GM21717 (cell line): Measurements from ENCODE around the gene IFT122.
"Not testable (repeated sequence)": the region's sequence is repeated elsewhere in the genome, so short reads cannot be mapped to it uniquely, and the experiment has no call there.

ENCODE experiments used
- ATAC-seq: cut with Tn5 transposase; IDR thresholded peaks from one replicate; pipeline ENCODE4 v1.9.1; 2021; ENCODE audit warnings: mild to moderate bottlenecking, moderate library complexity; ENCODE audit not compliant: unreplicated experiment

IFT122 gene

GRCh38 chr3:129492691-129493090 is 52.7 kb downstream of the IFT122 start:
- no peak for ATAC-seq

DNA sequence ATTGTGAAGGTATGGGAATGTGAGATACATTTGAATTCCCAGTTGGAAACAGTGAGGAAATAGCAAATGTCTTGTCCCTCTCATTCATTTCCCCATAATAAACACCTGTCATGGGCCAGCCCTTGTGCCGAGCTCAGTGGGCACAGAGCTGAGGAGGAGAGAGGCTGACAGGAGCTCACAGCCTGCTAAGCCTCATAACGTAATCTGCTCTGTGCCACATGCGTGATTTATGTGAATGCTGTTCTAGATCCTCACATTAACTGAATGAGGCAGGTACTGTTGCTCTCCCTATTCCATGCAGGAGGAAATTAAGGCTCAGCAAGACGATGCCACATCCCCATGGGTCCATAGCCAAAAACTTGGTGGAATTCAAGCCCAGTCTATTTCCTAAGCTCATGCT is 53.2 kb downstream of the IFT122 start:
- ATAC-seq: no peak

DNA sequence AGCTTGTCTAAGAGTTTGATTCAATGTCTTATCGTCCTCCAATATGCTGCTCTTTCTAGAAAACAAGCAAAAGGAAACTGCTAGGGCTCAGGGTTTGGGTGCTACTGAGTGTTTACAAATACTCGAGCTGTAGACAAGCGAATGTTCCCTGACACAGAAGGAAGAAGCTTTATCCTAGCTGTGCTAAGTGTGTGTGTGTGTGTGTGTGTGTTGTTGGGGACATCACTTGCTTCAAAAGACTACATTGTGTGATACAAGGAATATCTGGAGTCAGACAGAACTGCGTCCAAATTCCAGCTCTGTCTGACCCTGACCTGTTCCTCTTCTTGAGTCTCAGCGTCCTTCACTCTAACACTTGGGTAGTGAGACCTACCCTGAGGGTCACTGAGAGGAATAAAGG is 54.5 kb downstream of the IFT122 start:
- not testable (repeated sequence) for ATAC-seq

DNA sequence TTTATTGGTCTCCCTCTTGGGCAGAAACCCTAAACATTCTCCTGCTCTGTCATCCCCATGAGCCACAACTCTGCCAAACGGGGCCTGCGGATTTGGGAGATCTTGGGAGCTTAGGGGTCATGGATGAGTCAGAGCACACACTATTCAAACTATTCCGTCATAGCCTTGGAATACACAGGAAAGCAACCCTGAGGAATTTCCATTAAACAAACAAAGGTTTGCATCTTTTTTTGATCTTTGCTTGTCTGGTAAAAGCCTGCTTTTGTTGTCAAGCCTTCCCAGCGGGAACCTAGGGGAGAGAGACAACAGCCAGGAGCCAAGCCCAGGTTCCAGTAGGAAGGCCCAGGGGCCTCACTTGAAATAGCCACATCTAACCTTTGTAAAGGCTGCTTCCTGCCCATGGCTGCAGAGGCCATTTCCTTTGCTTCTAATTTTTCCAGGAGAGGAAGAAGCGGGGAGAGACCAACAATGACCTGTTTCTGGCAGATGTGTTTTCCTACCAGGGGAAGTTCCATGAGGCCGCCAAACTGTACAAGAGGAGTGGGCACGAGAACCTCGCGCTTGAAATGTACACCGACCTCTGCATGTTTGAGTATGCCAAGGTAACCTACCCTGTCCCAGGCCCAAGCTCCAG is 55.1 kb downstream of the IFT122 start:
- ATAC-seq: not testable (repeated sequence)

- not testable (repeated sequence) for ATAC-seq
Measured at GRCh38 chr3:129497876-129498275, 57.9 kb downstream of the IFT122 start.

- ATAC-seq: not testable (repeated sequence)
Measured at GRCh38 chr3:129498603-129499488, 58.8 kb downstream of the IFT122 start.

DNA sequence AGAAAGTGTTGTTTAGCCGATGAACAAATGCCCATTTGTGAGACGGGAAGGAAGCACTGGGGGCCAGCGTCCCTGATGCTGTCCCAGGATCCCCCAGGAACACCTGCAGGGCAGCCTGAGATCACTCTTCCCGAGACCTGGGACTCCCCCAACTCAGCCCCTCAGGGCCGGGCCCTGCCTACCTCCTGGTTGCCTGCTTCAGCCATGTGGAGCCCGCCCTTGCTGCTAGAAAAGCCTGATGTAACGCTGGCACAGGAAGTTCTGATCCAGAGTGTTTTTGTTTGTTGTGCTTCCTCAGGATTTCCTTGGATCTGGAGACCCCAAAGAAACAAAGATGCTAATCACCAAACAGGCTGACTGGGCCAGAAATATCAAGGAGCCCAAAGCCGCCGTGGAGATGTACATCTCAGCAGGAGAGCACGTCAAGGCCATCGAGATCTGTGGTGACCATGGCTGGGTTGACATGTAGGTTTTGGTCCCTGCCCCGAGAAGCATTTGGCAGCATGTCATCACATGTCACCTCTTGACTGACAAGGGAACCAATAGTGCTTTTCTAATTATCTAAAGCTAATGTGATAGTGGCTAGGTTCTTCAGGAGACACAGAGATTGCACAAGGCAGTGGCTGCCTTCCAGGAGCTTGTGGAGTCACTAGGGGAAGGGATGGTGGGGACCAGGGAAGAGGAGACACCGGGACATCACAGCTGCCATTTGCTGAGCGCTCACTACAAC is 59.7 kb downstream of the IFT122 start:
- ATAC-seq: not testable (repeated sequence)

DNA sequence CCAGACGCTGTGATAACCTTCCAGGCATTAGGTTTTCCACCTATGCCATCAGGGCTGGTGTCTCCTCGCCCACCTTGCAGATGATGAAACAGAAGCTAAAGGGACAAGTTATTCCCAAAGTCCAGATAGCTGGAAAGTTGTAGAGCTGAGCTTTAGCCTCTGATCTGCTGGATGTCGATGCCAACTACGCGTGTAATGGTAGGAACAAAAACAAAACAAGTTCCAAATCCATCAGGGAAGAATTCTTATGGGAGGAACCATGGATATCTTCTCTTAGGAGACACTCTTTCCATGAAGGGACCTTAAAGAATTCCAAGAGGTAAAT is 60.3 kb downstream of the IFT122 start:
- no peak for ATAC-seq

- ATAC-seq: no peak
Measured at GRCh38 chr3:129501630-129502029, 61.6 kb downstream of the IFT122 start.

GRCh38 chr3:129502641-129503408 is 62.8 kb downstream of the IFT122 start:
- ATAC-seq: no peak

GRCh38 chr3:129503471-129504291 is 63.7 kb downstream of the IFT122 start:
- no peak for ATAC-seq

DNA sequence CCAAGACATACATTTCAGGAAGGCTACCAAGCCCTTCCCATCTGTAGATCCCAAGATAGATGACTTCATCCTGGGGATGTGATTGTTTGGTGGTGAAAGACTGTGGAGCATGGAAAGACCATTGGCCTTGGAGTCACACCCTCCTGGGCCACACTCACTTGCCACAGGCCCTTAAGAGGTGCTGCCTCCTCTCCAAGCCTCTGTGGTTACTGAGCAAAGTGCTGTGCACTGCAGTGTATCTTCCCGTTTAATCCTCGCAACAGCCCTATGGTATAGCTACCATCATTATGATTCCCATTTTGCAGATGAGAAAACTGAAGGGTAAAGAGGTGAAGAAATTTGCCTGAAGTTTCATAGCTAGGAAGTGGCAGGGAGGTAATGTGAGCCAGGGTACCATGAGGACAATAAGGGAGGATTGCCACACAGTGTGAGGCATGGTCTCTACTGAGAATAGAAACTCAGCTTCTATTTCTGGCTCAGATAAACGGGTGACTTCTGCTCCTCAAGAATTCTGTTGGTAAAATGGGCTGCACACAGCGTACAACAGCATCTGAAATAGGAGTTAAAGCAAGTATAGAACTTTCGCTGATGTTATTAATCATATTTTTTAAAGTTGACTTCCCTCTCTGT is 64.6 kb downstream of the IFT122 start:
- ATAC-seq: no peak

GRCh38 chr3:129505341-129505740 is 65.3 kb downstream of the IFT122 start:
- ATAC-seq: no peak

DNA sequence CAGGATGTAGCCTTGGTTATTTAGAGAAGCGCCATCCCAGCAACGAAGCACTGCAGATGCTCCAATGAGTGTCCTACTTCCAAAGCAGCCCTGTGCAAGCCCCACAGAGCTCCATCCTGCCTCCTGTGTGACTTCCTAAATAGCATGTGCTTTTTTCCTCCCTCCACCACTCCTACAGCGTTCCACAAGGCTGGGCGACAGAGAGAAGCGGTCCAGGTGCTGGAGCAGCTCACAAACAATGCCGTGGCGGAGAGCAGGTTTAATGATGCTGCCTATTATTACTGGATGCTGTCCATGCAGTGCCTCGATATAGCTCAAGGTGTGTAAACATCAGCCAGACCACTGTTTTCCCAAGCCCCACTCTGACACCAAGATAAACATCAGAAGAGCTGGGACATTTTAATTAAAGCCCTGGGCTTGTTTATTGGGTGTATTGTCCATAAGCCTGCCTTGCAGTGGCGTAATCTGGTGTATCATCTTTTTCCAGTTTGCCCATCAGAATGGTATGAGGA is 66.3 kb downstream of the IFT122 start:
- no peak for ATAC-seq

DNA sequence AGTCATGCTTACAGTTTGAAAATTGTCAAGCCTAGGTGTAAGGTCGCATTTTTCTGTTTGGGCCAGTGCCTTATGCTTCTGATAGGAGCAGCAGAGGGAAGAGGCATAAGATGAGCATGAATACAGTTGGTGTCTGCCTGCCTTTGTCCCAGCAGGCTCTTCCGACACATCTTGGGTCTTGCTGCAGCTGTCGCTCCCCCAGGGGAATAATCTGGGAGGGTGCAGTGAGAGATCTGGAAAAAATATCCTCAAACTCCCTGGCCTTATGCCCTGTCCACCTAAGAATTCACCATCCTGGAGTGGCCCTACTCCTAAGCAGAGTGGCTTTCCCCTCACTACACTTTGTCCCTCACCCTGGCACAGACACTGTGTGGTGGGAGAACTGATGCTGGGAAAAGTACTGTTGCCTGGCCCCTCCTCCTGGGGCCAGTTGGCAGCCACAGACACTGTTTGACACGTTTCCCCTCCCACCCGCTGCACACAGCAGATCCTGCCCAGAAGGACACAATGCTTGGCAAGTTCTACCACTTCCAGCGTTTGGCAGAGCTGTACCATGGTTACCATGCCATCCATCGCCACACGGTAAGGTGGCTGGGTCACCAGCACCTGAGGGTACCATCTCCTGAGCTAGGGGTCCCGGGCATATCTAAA is 67.3 kb downstream of the IFT122 start:
- ATAC-seq: no peak

GRCh38 chr3:129512595-129512994 is 72.6 kb downstream of the IFT122 start:
- ATAC-seq: no peak

- ATAC-seq: no peak
Measured at GRCh38 chr3:129513705-129514104, 73.7 kb downstream of the IFT122 start.

DNA sequence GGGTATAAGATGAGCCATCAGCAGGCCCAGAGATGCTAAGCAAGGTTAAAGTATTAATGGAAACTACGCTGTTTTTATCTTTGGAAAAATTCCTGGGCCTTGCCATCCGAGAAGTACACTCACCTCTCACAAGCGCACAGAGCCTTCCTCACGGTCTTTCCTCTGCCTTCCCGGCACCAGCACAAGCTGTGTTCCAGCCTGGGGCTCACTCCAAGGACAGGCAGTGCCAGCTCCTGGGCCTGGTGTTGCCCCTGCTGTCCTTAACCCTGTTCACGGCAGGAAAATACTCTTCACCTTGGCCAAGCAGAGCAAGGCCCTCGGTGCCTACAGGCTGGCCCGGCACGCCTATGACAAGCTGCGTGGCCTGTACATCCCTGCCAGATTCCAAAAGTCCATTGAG is 74.1 kb downstream of the IFT122 start:
- ATAC-seq: no peak

DNA sequence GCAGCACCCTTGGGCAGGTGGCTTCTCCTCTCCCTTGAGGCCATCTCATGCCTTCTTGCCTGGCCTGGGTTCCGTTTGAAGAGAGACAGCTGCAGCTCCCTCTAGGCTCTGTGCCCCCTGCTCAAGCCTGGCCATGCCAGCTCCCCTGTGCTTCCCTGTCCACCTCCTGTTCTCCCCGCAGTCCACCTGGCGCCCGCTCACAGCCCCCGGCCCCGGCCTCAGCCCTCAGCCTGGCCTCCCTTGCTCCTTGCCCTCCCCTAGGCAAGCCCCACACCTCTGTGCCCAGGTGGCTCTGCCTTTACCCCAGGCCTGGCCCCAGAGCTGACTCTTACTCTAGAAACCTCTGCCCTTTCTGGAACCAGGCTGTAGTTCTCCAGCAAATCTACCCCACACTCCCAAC is 74.5 kb downstream of the IFT122 start:
- ATAC-seq: no peak
